Measurements from ENCODE around the gene MAP4K2.

- TF ChIP-seq CTCF (conservative IDR thresholded peaks at IDR 0.05; ENCODE audit: low read depth in 2 of 2) = no peak
- TF ChIP-seq EZH2 (IDR thresholded peaks at IDR 0.05; ENCODE audit: low read depth, unreplicated experiment) = no peak
Observed at GRCh38 chr11:64813826-64814225, 10.8 kb upstream of the MAP4K2 start.
